ENCODE measurements around the gene CCNB3.

CCNB3 gene

GRCh38 chrX:50372966-50373365 lies 168.4 kb downstream of the CCNB3 start:
- Histone ChIP-seq H3K4me3 (replicated peaks; ENCODE audit: low read depth, low read length) (no peak overlapping the region), H3K27me3 (replicated peaks; ENCODE audit: control insufficient read depth, insufficient read depth, low read length) (no peaks in the 10 kb centered on the region; the same call in 1 of the 2 replicates), H3K36me3 (ENCODE audit: control insufficient read depth, insufficient read depth, low read length) (no peaks in the 10 kb centered on the region)
- no peak for DNase-seq (ENCODE audit: extremely low read depth, insufficient read length)
- no peak for TF ChIP-seq CTCF (IDR thresholded peaks at IDR 0.05; ENCODE audit: insufficient read depth, low read length, poor library complexity, severe bottlenecking)

GRCh38 chrX:50375481-50376267 lies 171.1 kb downstream of the CCNB3 start:
- no peaks in the 10 kb centered on the region; the same call in 1 of the 2 replicates for H3K27me3 ChIP-seq (replicated peaks; ENCODE audit: control insufficient read depth, insufficient read depth, low read length)
- no peak overlapping the region for H3K4me3 ChIP-seq (replicated peaks; ENCODE audit: low read depth, low read length)
- TF ChIP-seq CTCF (IDR thresholded peaks at IDR 0.05; ENCODE audit: insufficient read depth, low read length, poor library complexity, severe bottlenecking), result no peak
- DNase-seq (ENCODE audit: extremely low read depth, insufficient read length), result no peak
- no peaks in the 10 kb centered on the region for H3K36me3 ChIP-seq (ENCODE audit: control insufficient read depth, insufficient read depth, low read length)

GRCh38 chrX:50381729-50382415 lies 177.3 kb downstream of the CCNB3 start:
- Histone ChIP-seq H3K36me3 (ENCODE audit: control insufficient read depth, insufficient read depth, low read length) (no peaks in the 10 kb centered on the region), H3K27me3 (replicated peaks; ENCODE audit: control insufficient read depth, insufficient read depth, low read length) (no peaks in the 10 kb centered on the region), H3K4me3 (replicated peaks; ENCODE audit: low read depth, low read length) (no peak overlapping the region)
- no peak for DNase-seq (ENCODE audit: extremely low read depth, insufficient read length)
- no peak for TF ChIP-seq CTCF (IDR thresholded peaks at IDR 0.05; ENCODE audit: insufficient read depth, low read length, poor library complexity, severe bottlenecking)

GRCh38 chrX:50386520-50386919 lies 182.0 kb downstream of the CCNB3 start:
- H3K4me3 ChIP-seq (replicated peaks; ENCODE audit: low read depth, low read length), result no peak overlapping the region
- no peak for TF ChIP-seq CTCF (IDR thresholded peaks at IDR 0.05; ENCODE audit: insufficient read depth, low read length, poor library complexity, severe bottlenecking)
- no peaks in the 10 kb centered on the region for H3K36me3 ChIP-seq (ENCODE audit: control insufficient read depth, insufficient read depth, low read length)
- H3K27me3 ChIP-seq (replicated peaks; ENCODE audit: control insufficient read depth, insufficient read depth, low read length), result no peaks in the 10 kb centered on the region
- DNase-seq (ENCODE audit: extremely low read depth, insufficient read length), result no peak

GRCh38 chrX:50393902-50394301 lies 189.3 kb downstream of the CCNB3 start:
- Histone ChIP-seq H3K4me3 (replicated peaks; ENCODE audit: low read depth, low read length) (no peak overlapping the region), H3K36me3 (ENCODE audit: control insufficient read depth, insufficient read depth, low read length) (no peaks in the 10 kb centered on the region), H3K27me3 (replicated peaks; ENCODE audit: control insufficient read depth, insufficient read depth, low read length) (no peaks in the 10 kb centered on the region)
- no peak for TF ChIP-seq CTCF (IDR thresholded peaks at IDR 0.05; ENCODE audit: insufficient read depth, low read length, poor library complexity, severe bottlenecking)
- no peak for DNase-seq (ENCODE audit: extremely low read depth, insufficient read length)

All from GM06990 (cell line).